Immature natural killer cell (primary cell): ENCODE data around the gene OR4M2. TPM values are rescaled to one million over a fixed set of nuclear protein-coding genes. Genes with fewer than 3 reads are reported as not detected.
"Not testable (repeated sequence)": the region's sequence is repeated elsewhere in the genome, so short reads cannot be mapped to it uniquely, and the experiment has no call there.

ENCODE experiments used
- DNase-seq, 3 donors: peaks; one replicate each; pipeline ENCODE4 v3.0.0; 2022; ENCODE audit warnings: mixed read lengths in 1 of 3
- H3K27ac Mint-ChIP-seq, 6 donors: one replicate each; pipeline ENCODE4 v1.8.0; 2020; ENCODE audit warnings: mixed read lengths in 6 of 6, mild to moderate bottlenecking in 5 of 6, inconsistent platforms in 4 of 6, moderate library complexity in 3 of 6
- H3K27me3 Mint-ChIP-seq, 3 donors: one replicate each; pipeline ENCODE4 v1.8.0; 2020 to 2021; ENCODE audit warnings: low read depth in 3 of 3, mild to moderate bottlenecking in 3 of 3, mixed read lengths in 3 of 3, moderate library complexity in 3 of 3, inconsistent platforms in 1 of 3
- H3K36me3 Mint-ChIP-seq, 3 donors: one replicate each; pipeline ENCODE4 v1.8.0; 2020; ENCODE audit warnings: mixed read lengths in 3 of 3, inconsistent platforms in 2 of 3, mild to moderate bottlenecking in 2 of 3
- H3K4me1 Mint-ChIP-seq, 2 donors: one replicate each; pipeline ENCODE4 v1.8.0; 2020; ENCODE audit warnings: inconsistent platforms in 2 of 2, mild to moderate bottlenecking in 2 of 2, mixed read lengths in 2 of 2, moderate library complexity in 1 of 2
- H3K4me3 Mint-ChIP-seq, 5 donors: one replicate each; pipeline ENCODE4 v1.8.0; 2020; ENCODE audit warnings: mild to moderate bottlenecking in 5 of 5, mixed read lengths in 5 of 5, inconsistent platforms in 3 of 5, moderate library complexity in 3 of 5
- H3K9me3 Mint-ChIP-seq, 6 donors: one replicate each; pipeline ENCODE4 v1.8.0; 2020; ENCODE audit warnings: mild to moderate bottlenecking in 6 of 6, mixed read lengths in 6 of 6, inconsistent platforms in 4 of 6, moderate library complexity in 3 of 6
- polyA plus RNA-seq, 3 donors: library from polyadenylated mRNA; unstranded; fragments of 300-500 nt; fragmentation: Illumina TruSeq; gene quantifications; one replicate each; pipeline ENCODE4 v1.2.3, GENCODE V29; 2021

The OR4M2 gene
- not detected for polyA plus RNA-seq

GRCh38 chr15:22080227-22080626 is at the start of gene OR4M2:
TSS of gene OR4M2 (plus strand) at chr15:22080527. CDS start at chr15:22080625, 98 bp downstream.
- H3K9me3 Mint-ChIP-seq, H3K4me1 Mint-ChIP-seq, DNase-seq, H3K27me3 Mint-ChIP-seq, H3K27ac Mint-ChIP-seq, H3K36me3 Mint-ChIP-seq, H3K4me3 Mint-ChIP-seq: not testable (repeated sequence)

GRCh38 chr15:22069267-22069666 is 11.1 kb upstream of the OR4M2 start:
- not testable (repeated sequence) for DNase-seq, H3K27me3 Mint-ChIP-seq

GRCh38 chr15:22081386-22081785 is 1.1 kb downstream of the OR4M2 start:
- DNase-seq, H3K27me3 Mint-ChIP-seq, H3K27ac Mint-ChIP-seq, H3K4me3 Mint-ChIP-seq, H3K36me3 Mint-ChIP-seq, H3K9me3 Mint-ChIP-seq, H3K4me1 Mint-ChIP-seq: not testable (repeated sequence)

More at GRCh38 chr15:22069267-22069666, 11.1 kb upstream of the OR4M2 start:
- not testable (repeated sequence) for H3K27ac Mint-ChIP-seq, H3K9me3 Mint-ChIP-seq, H3K4me3 Mint-ChIP-seq, H3K4me1 Mint-ChIP-seq, H3K36me3 Mint-ChIP-seq

- not testable (repeated sequence) for H3K4me3 Mint-ChIP-seq, H3K27ac Mint-ChIP-seq, DNase-seq
Measured at GRCh38 chr15:22098616-22099253, 18.4 kb downstream of the OR4M2 start.

GRCh38 chr15:22099289-22099891 is 19.1 kb downstream of the OR4M2 start:
- H3K27me3 Mint-ChIP-seq, H3K9me3 Mint-ChIP-seq, H3K36me3 Mint-ChIP-seq, H3K27ac Mint-ChIP-seq, H3K4me3 Mint-ChIP-seq, H3K4me1 Mint-ChIP-seq, DNase-seq: not testable (repeated sequence)

More at GRCh38 chr15:22098616-22099253, 18.4 kb downstream of the OR4M2 start:
- H3K27me3 Mint-ChIP-seq, H3K36me3 Mint-ChIP-seq, H3K4me1 Mint-ChIP-seq, H3K9me3 Mint-ChIP-seq: not testable (repeated sequence)

GRCh38 chr15:22122033-22122432 is 41.7 kb downstream of the OR4M2 start:
- not testable (repeated sequence) for H3K4me3 Mint-ChIP-seq, H3K36me3 Mint-ChIP-seq, H3K4me1 Mint-ChIP-seq, DNase-seq, H3K9me3 Mint-ChIP-seq, H3K27me3 Mint-ChIP-seq, H3K27ac Mint-ChIP-seq

Other genes with a start within 250 kb of the OR4M2 start
- not detected for gene POTEB, start 202.8 kb upstream of the OR4M2 start, polyA plus RNA-seq